Progenitor cell of endocrine pancreas (in vitro differentiated cells): ENCODE results near the gene THOC1. TPM values are rescaled to one million over a fixed set of nuclear protein-coding genes. Genes with fewer than 3 reads are reported as not detected.
"Not testable (repeated sequence)": the region's sequence is repeated elsewhere in the genome, so short reads cannot be mapped to it uniquely, and the experiment has no call there.

ENCODE experiments used
- DNase-seq: peaks from one replicate; pipeline ENCODE4 v3.0.0; 2021; ENCODE audit warnings: low spot score; ENCODE audit not compliant: unreplicated experiment
- H3K27ac Mint-ChIP-seq: 2 replicates; pipeline ENCODE4 v1.8.0; 2021; ENCODE audit warnings: mild to moderate bottlenecking, moderate library complexity, mixed read lengths
- H3K27me3 Mint-ChIP-seq: 2 replicates; pipeline ENCODE4 v1.8.0; 2021; ENCODE audit warnings: mixed read lengths
- H3K36me3 Mint-ChIP-seq: 2 replicates; pipeline ENCODE4 v1.8.0; 2022; ENCODE audit warnings: mixed read lengths; ENCODE audit not compliant: insufficient read depth
- H3K4me1 Mint-ChIP-seq: 2 replicates; pipeline ENCODE4 v1.8.0; 2021; ENCODE audit warnings: low read depth, mixed read lengths
- H3K4me3 Mint-ChIP-seq: 2 replicates; pipeline ENCODE4 v1.8.0; 2021; ENCODE audit warnings: low read depth, mild to moderate bottlenecking, moderate library complexity, mixed read lengths
- H3K9me3 Mint-ChIP-seq: 2 replicates; pipeline ENCODE4 v1.8.0; 2021; ENCODE audit warnings: low read depth, mixed read lengths
- CTCF ChIP-seq: fragments of 200-600 bp; sonication (generic); IDR thresholded peaks from one replicate; pipeline ENCODE4 v1.5.0; 2021; ENCODE audit warnings: antibody characterized with exemption, mild to moderate bottlenecking; ENCODE audit not compliant: unreplicated experiment
- total RNA-seq: library from RNA; stranded (reverse); gene quantifications from 2 replicates; pipeline ENCODE4 v1.2.1, GENCODE V29; 2021

Gene THOC1
- total RNA-seq, 1 donor from 2014 or later: 102 TPM

GRCh38 chr18:310042-310441 is 42.2 kb upstream of the THOC1 start:
- Mint-ChIP-seq H3K9me3 (no peaks in the 10 kb centered on the region), H3K36me3 (no peaks in the 10 kb centered on the region), H3K4me1 (peaks cover 10% of the 10 kb centered on the region), H3K27me3 (peaks cover 8% of the 10 kb centered on the region), H3K27ac (no peak overlapping the region), H3K4me3 (no peak overlapping the region)
- DNase-seq: no peak
- TF ChIP-seq CTCF: no peak

GRCh38 chr18:308086-308485 is 40.2 kb upstream of the THOC1 start:
- H3K4me3 Mint-ChIP-seq, DNase-seq, H3K36me3 Mint-ChIP-seq, H3K4me1 Mint-ChIP-seq, H3K27ac Mint-ChIP-seq, H3K9me3 Mint-ChIP-seq: not testable (repeated sequence)
- H3K27me3 Mint-ChIP-seq: peaks cover 14% of the 10 kb centered on the region

GRCh38 chr18:306608-307255 is 38.9 kb upstream of the THOC1 start:
- peaks cover 10% of the 10 kb centered on the region for H3K4me1 Mint-ChIP-seq
- no peak for DNase-seq
- H3K36me3 Mint-ChIP-seq: no peaks in the 10 kb centered on the region
- no peaks in the 10 kb centered on the region for H3K9me3 Mint-ChIP-seq
- H3K4me3 Mint-ChIP-seq: no peak overlapping the region
- H3K27me3 Mint-ChIP-seq: peaks cover 14% of the 10 kb centered on the region
- no peak for TF ChIP-seq CTCF
- no peak overlapping the region for H3K27ac Mint-ChIP-seq

- Mint-ChIP-seq H3K36me3 (no peaks in the 10 kb centered on the region), H3K27ac (no peak overlapping the region)
- DNase-seq: no peak
Observed at GRCh38 chr18:305003-305501, 37.2 kb upstream of the THOC1 start.

GRCh38 chr18:303607-304006 is 35.8 kb upstream of the THOC1 start:
- no peaks in the 10 kb centered on the region for H3K36me3 Mint-ChIP-seq
- no peaks in the 10 kb centered on the region for H3K9me3 Mint-ChIP-seq
- no peak for TF ChIP-seq CTCF
- no peak for DNase-seq
- H3K27me3 Mint-ChIP-seq: peaks cover 14% of the 10 kb centered on the region
- H3K4me1 Mint-ChIP-seq: peaks cover 10% of the 10 kb centered on the region
- H3K27ac Mint-ChIP-seq: no peak overlapping the region
- H3K4me3 Mint-ChIP-seq: no peak overlapping the region

More at GRCh38 chr18:305003-305501, 37.2 kb upstream of the THOC1 start:
- Mint-ChIP-seq H3K9me3 (no peaks in the 10 kb centered on the region), H3K4me3 (no peak overlapping the region), H3K4me1 (peaks cover 10% of the 10 kb centered on the region), H3K27me3 (peaks cover 14% of the 10 kb centered on the region)
- no peak for TF ChIP-seq CTCF

- Mint-ChIP-seq H3K27ac (no peak overlapping the region), H3K4me1 (peaks cover 10% of the 10 kb centered on the region), H3K4me3 (no peak overlapping the region), H3K9me3 (no peaks in the 10 kb centered on the region), H3K36me3 (no peaks in the 10 kb centered on the region), H3K27me3 (peaks cover 14% of the 10 kb centered on the region)
- no peak for TF ChIP-seq CTCF
- DNase-seq: no peak
Observed at GRCh38 chr18:303011-303410, 35.2 kb upstream of the THOC1 start.
